K562 (cell line): Measurements from ENCODE around the gene IDUA. TPM values are rescaled to one million over a fixed set of nuclear protein-coding genes. Genes with fewer than 3 reads are reported as not detected.

Experiments used
- ATF1 ChIP-seq, 2 experiments: fragments of 450-650 bp in 1 of 2; IDR thresholded peaks; 2 replicates each; pipeline ENCODE4 v1.6.1; 2016; ENCODE audit warnings: missing compliant biosample characterization in 1 of 2, missing genetic modification characterization in 1 of 2
- BCOR ChIP-seq: fragments of 450-650 bp; IDR thresholded peaks from 2 replicates; pipeline ENCODE4 v1.6.1; 2016
- BHLHE40 ChIP-seq: IDR thresholded peaks from 2 replicates; pipeline ENCODE4 v1.6.1; 2011; ENCODE audit warnings: low read length, improper control_type of control experiment
- GABPB1 ChIP-seq: sonication (generic); formaldehyde crosslinking; IDR thresholded peaks from 2 replicates; pipeline ENCODE4 v1.8.0; 2022; ENCODE audit warnings: mild to moderate bottlenecking, missing genetic modification reagents
- ID3 ChIP-seq, 2 experiments: fragments of 250-450 bp in 1 of 2; fragments of 450-650 bp in 1 of 2; sonication (Bioruptor Pico) in 1 of 2; IDR thresholded peaks; 2 replicates each; pipeline versions ENCODE4 v1.6.1 to v1.8.0; 2016 to 2021; ENCODE audit warnings: mild to moderate bottlenecking in 2 of 2, moderate library complexity in 2 of 2, missing compliant biosample characterization in 1 of 2, missing genetic modification characterization in 1 of 2
- L3MBTL2 ChIP-seq: fragments of 450-650 bp; IDR thresholded peaks from 2 replicates; pipeline ENCODE4 v1.6.1; 2016; ENCODE audit warnings: mild to moderate bottlenecking, moderate library complexity
- MBD2 ChIP-seq: sonication (generic); IDR thresholded peaks from 2 replicates; pipeline ENCODE4 v1.6.1; 2016; ENCODE audit warnings: low read depth, borderline replicate concordance
- NRF1 ChIP-seq, 2 experiments: fragments of 450-650 bp; IDR thresholded peaks in 1 of 2; conservative IDR thresholded peaks in 1 of 2; 2 replicates each; pipeline ENCODE4 v1.6.1; 2014; ENCODE audit warnings: mild to moderate bottlenecking in 2 of 2
- PATZ1 ChIP-seq: fragments of 250-450 bp; sonication (Bioruptor Pico); IDR thresholded peaks from 2 replicates; pipeline ENCODE4 v1.5.0; 2020; ENCODE audit warnings: mild to moderate bottlenecking, borderline replicate concordance
- ZBTB34 ChIP-seq: fragments of 250-450 bp; sonication (Bioruptor Pico); IDR thresholded peaks from 2 replicates; pipeline ENCODE4 v1.8.0; 2021; ENCODE audit warnings: mild to moderate bottlenecking, moderate library complexity
- polyA plus RNA-seq, 8 experiments: library from polyadenylated mRNA; depleted of rRNA in 4 of 8; stranded (reverse) in 5 of 8; unstranded in 3 of 8; fragments of >200 nt; fragmentation: Nextera tagmentation in 2 of 8; fragmentation: Illumina TruSeq in 1 of 8; extraction: Ambion mirVana in 2 of 8; extraction: Trizol in 1 of 8; gene quantifications; 2 replicates each; pipeline versions ENCODE4 v1.2.1 to v1.2.3, GENCODE V29; 2011 to 2014; ENCODE audit warnings: inconsistent platforms in 1 of 8, missing spikeins in 1 of 8
- total RNA-seq, 7 experiments: library from RNA; depleted of rRNA in 6 of 7; stranded (reverse); fragments of >200 nt in 6 of 7; fragmentation: Illumina TruSeq in 2 of 7; extraction: Trizol in 2 of 7; gene quantifications; 2 replicates each; pipeline versions ENCODE4 v1.2.1 to v1.2.3, GENCODE V29; 2011 to 2021; ENCODE audit warnings: low replicate concordance in 1 of 7
- TF ChIP-seq, protein P1 (sequence below): fragments of 450-650 bp; IDR thresholded peaks from 2 replicates; pipeline ENCODE4 v1.6.1; 2016; ENCODE audit warnings: mild to moderate bottlenecking
- TF ChIP-seq, protein P2 (sequence below): sonication (generic); formaldehyde crosslinking; IDR thresholded peaks from 2 replicates; pipeline ENCODE4 v1.8.1; 2022; ENCODE audit warnings: missing genetic modification reagents

The IDUA gene
- total and polyA plus RNA-seq, 9 of the 15 experiments (the other 6 are each of a cell fraction or from before 2014, with no cell fraction given) = 0.04 to 16.1 (median 1.2) TPM

DNA sequence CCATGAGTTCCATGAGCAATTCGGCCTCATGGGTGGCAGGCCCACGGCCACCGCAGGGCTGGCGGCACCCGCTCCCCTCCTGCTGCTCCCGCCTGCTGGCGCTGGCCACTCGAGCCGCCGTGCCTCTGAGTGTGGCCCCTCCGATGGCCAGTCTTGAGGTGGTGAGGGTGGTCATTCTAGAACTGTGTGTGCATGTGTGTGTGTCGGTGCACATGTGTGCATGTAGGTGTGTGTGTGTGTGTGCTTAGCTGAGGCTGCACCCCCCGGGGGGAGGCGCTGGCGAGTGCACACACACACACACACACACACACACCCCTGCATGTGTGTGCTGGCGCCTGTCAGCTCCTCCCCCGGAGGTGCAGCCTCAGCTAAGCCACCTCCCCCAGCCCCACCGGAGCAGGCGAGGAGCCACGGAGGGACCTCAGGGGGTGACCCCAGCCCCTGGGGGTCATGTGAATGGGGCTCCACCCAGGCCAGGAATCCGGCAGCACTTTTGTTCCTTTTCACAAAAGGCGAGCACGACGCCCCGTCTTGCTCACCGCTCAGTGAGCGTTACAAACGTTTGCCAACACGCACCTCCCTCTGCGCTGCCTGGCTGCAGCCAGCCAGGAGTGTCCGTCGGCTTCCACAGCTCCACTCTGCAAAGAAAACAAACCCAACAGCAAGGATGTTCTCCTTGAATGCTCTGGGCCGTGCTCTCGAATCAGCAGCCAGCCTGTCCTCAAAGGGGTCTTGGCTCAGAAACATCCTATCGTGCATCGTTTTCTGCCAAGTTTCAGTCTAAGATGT lies 54.5 kb downstream of the IDUA start (continued):
- TF ChIP-seq ID3 (CRISPR knock-in tag; IDR thresholded peaks at IDR 0.05) (no peak), ID3 (tag; IDR thresholded peaks at IDR 0.05) (0 out of 2 replicates have a peak, but pooled peaks have one; percentile 42), L3MBTL2 (peak; percentile 86), ATF1 (CRISPR knock-in tag; IDR thresholded peaks at IDR 0.05) (no peak), ATF1 (tag; IDR thresholded peaks at IDR 0.05) (peak; percentile 39; the same call in 1 of the 2 replicates), BCOR (no peak), PATZ1 (CRISPR knock-in tag) (no peak), BHLHE40 (0 out of 2 replicates have a peak, but pooled peaks have one; percentile 8), NRF1 (conservative IDR thresholded peaks at IDR 0.05 in 1 of 2, IDR thresholded peaks at IDR 0.05 in 1 of 2) (peak; percentile 65 to 69), ZBTB34 (CRISPR knock-in tag) (no peak), MBD2 (no peak), GABPB1 (CRISPR knock-in tag) (peak; percentile 14; the same call in 1 of the 2 replicates)
- TF ChIP-seq, protein P1, sequence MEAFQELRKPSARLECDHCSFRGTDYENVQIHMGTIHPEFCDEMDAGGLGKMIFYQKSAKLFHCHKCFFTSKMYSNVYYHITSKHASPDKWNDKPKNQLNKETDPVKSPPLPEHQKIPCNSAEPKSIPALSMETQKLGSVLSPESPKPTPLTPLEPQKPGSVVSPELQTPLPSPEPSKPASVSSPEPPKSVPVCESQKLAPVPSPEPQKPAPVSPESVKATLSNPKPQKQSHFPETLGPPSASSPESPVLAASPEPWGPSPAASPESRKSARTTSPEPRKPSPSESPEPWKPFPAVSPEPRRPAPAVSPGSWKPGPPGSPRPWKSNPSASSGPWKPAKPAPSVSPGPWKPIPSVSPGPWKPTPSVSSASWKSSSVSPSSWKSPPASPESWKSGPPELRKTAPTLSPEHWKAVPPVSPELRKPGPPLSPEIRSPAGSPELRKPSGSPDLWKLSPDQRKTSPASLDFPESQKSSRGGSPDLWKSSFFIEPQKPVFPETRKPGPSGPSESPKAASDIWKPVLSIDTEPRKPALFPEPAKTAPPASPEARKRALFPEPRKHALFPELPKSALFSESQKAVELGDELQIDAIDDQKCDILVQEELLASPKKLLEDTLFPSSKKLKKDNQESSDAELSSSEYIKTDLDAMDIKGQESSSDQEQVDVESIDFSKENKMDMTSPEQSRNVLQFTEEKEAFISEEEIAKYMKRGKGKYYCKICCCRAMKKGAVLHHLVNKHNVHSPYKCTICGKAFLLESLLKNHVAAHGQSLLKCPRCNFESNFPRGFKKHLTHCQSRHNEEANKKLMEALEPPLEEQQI = no peak
- TF ChIP-seq, protein P2, sequence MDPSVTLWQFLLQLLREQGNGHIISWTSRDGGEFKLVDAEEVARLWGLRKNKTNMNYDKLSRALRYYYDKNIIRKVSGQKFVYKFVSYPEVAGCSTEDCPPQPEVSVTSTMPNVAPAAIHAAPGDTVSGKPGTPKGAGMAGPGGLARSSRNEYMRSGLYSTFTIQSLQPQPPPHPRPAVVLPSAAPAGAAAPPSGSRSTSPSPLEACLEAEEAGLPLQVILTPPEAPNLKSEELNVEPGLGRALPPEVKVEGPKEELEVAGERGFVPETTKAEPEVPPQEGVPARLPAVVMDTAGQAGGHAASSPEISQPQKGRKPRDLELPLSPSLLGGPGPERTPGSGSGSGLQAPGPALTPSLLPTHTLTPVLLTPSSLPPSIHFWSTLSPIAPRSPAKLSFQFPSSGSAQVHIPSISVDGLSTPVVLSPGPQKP (CRISPR knock-in tag) = no peak
